ENCODE results near the gene ABAT.

DNA sequence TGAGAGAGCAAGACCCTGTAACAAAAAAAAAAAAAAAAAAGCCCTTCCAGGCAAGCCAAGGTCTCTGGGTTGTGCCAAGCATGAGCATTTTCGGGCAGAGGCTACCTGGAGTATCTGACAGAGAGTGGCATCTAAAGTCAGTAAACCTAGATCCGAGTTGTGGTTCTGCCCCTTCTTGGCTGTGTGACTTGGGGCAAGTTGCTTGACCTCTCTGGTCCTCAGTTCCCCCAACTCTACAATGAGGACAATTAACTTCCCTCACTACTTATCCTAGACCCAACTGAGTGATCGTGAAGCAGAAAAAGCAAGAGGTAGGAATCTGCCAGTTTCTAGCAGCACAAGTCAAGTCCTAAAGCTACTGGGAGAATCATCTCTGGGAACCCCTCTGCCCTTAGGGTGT lies 88.7 kb downstream of the ABAT start:
- TF ChIP-seq, protein P1, sequence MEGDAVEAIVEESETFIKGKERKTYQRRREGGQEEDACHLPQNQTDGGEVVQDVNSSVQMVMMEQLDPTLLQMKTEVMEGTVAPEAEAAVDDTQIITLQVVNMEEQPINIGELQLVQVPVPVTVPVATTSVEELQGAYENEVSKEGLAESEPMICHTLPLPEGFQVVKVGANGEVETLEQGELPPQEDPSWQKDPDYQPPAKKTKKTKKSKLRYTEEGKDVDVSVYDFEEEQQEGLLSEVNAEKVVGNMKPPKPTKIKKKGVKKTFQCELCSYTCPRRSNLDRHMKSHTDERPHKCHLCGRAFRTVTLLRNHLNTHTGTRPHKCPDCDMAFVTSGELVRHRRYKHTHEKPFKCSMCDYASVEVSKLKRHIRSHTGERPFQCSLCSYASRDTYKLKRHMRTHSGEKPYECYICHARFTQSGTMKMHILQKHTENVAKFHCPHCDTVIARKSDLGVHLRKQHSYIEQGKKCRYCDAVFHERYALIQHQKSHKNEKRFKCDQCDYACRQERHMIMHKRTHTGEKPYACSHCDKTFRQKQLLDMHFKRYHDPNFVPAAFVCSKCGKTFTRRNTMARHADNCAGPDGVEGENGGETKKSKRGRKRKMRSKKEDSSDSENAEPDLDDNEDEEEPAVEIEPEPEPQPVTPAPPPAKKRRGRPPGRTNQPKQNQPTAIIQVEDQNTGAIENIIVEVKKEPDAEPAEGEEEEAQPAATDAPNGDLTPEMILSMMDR (IDR thresholded peaks at IDR 0.05) = no peak
- TF ChIP-seq POLR2A (IDR thresholded peaks at IDR 0.05) = no peak

All from Peyer's patch (tissue), 4 donors.